Neuron (in vitro differentiated cells): Measurements from ENCODE around the gene PARP9.
A peak's percentile ranks its signal among the peaks of the same experiment; 100 is the strongest.

Experiments used
- H2AFZ ChIP-seq: one replicate; pipeline ENCODE4 v1.6.1; 2013; ENCODE audit warnings: low read depth, mild to moderate bottlenecking, inconsistent platforms, low read length, moderate library complexity
- H3K27me3 ChIP-seq: one replicate; pipeline ENCODE4 v1.6.1; 2013; ENCODE audit warnings: low read length; ENCODE audit not compliant: insufficient read depth
- H3K36me3 ChIP-seq: one replicate; pipeline ENCODE4 v1.6.1; 2013; ENCODE audit warnings: low read length; ENCODE audit not compliant: insufficient read depth
- H3K4me1 ChIP-seq: one replicate; pipeline ENCODE4 v1.6.1; 2013; ENCODE audit warnings: low read length; ENCODE audit not compliant: insufficient read depth
- H3K4me3 ChIP-seq: 2 replicates; pipeline ENCODE4 v1.5.1; 2013; ENCODE audit warnings: mild to moderate bottlenecking, low read length, moderate library complexity
- H3K9me3 ChIP-seq: one replicate; pipeline ENCODE4 v1.6.1; 2013; ENCODE audit warnings: low read length

The PARP9 gene

GRCh38 chr3:122533931-122534334 lies 30.2 kb downstream of the PARP9 start:
- H3K36me3 ChIP-seq: peaks cover 39% of the 10 kb centered on the region
- no peaks in the 10 kb centered on the region for H3K27me3 ChIP-seq
- no peak overlapping the region for H3K4me3 ChIP-seq
- no peaks in the 10 kb centered on the region for H3K4me1 ChIP-seq
- no peaks in the 10 kb centered on the region for H3K9me3 ChIP-seq
- no peak overlapping the region for H2AFZ ChIP-seq

- H3K36me3 ChIP-seq: peaks cover 39% of the 10 kb centered on the region
- no peaks in the 10 kb centered on the region for H3K27me3 ChIP-seq
- no peak overlapping the region for H3K4me3 ChIP-seq
- H3K9me3 ChIP-seq: no peaks in the 10 kb centered on the region
- H2AFZ ChIP-seq: no peak overlapping the region
- no peaks in the 10 kb centered on the region for H3K4me1 ChIP-seq
These were observed 30.6 kb downstream of the PARP9 start for GRCh38 chr3:122533480-122533879.

- H3K4me1 ChIP-seq: no peaks in the 10 kb centered on the region
- H2AFZ ChIP-seq: no peak overlapping the region
- H3K36me3 ChIP-seq: peaks cover 24% of the 10 kb centered on the region
These were observed 33.9 kb downstream of the PARP9 start for GRCh38 chr3:122530164-122530563.

GRCh38 chr3:122523317-122523716 lies 40.8 kb downstream of the PARP9 start:
- no peaks in the 10 kb centered on the region for H3K4me1 ChIP-seq
- H3K27me3 ChIP-seq: no peaks in the 10 kb centered on the region
- no peak overlapping the region for H3K4me3 ChIP-seq
- no peaks in the 10 kb centered on the region for H3K9me3 ChIP-seq
- no peak overlapping the region for H2AFZ ChIP-seq
- H3K36me3 ChIP-seq: no peaks in the 10 kb centered on the region

More at GRCh38 chr3:122530164-122530563, 33.9 kb downstream of the PARP9 start:
- no peak overlapping the region for H3K4me3 ChIP-seq
- H3K9me3 ChIP-seq: no peaks in the 10 kb centered on the region
- no peaks in the 10 kb centered on the region for H3K27me3 ChIP-seq

GRCh38 chr3:122520861-122521260 lies 43.2 kb downstream of the PARP9 start:
- Histone ChIP-seq H3K9me3 (no peaks in the 10 kb centered on the region), H2AFZ (no peak overlapping the region), H3K4me3 (no peak overlapping the region), H3K4me1 (no peaks in the 10 kb centered on the region), H3K36me3 (no peaks in the 10 kb centered on the region), H3K27me3 (no peaks in the 10 kb centered on the region)

- H3K36me3 ChIP-seq: no peaks in the 10 kb centered on the region
- no peaks in the 10 kb centered on the region for H3K9me3 ChIP-seq
- H3K27me3 ChIP-seq: no peaks in the 10 kb centered on the region
- H3K4me1 ChIP-seq: peaks cover 3% of the 10 kb centered on the region
- no peak overlapping the region for H3K4me3 ChIP-seq
- H2AFZ ChIP-seq: no peak overlapping the region
These were observed 44.4 kb downstream of the PARP9 start for GRCh38 chr3:122519693-122520092.

GRCh38 chr3:122516846-122517360 lies 47.2 kb downstream of the PARP9 start:
- Histone ChIP-seq H3K36me3 (no peaks in the 10 kb centered on the region), H3K27me3 (no peaks in the 10 kb centered on the region), H3K4me3 (no peak overlapping the region), H3K4me1 (peaks cover 10% of the 10 kb centered on the region), H3K9me3 (no peaks in the 10 kb centered on the region), H2AFZ (no peak overlapping the region)

GRCh38 chr3:122515870-122516269 lies 48.2 kb downstream of the PARP9 start:
- H3K27me3 ChIP-seq: no peaks in the 10 kb centered on the region
- peaks cover 10% of the 10 kb centered on the region for H3K4me1 ChIP-seq
- no peaks in the 10 kb centered on the region for H3K9me3 ChIP-seq
- H3K4me3 ChIP-seq: no peak overlapping the region
- H2AFZ ChIP-seq: no peak overlapping the region
- no peaks in the 10 kb centered on the region for H3K36me3 ChIP-seq

GRCh38 chr3:122515020-122515468 lies 49.1 kb downstream of the PARP9 start:
- Histone ChIP-seq H3K4me1 (peaks cover 10% of the 10 kb centered on the region), H3K36me3 (no peaks in the 10 kb centered on the region), H3K27me3 (no peaks in the 10 kb centered on the region), H3K9me3 (no peaks in the 10 kb centered on the region), H3K4me3 (peak overlapping the region; percentile 70), H2AFZ (peak overlapping the region; percentile 92)

GRCh38 chr3:122514123-122515019 lies 49.7 kb downstream of the PARP9 start, which contains the start of gene KPNA1:
TSS of gene KPNA1 (minus strand) at chr3:122514939. CDS start at chr3:122496565, 18,374 bp downstream.
- Histone ChIP-seq H3K9me3 (no peaks in the 10 kb centered on the region), H2AFZ (peak within 1 kb of the TSS; percentile 92), H3K4me1 (peaks cover 10% of the 10 kb centered on the region), H3K4me3 (peak within 1 kb of the TSS; percentile 70), H3K27me3 (no peaks in the 10 kb centered on the region), H3K36me3 (no peaks in the 10 kb centered on the region)

GRCh38 chr3:122513386-122514122 lies 50.5 kb downstream of the PARP9 start:
- no peak overlapping the region for H2AFZ ChIP-seq
- no peaks in the 10 kb centered on the region for H3K27me3 ChIP-seq
- no peaks in the 10 kb centered on the region for H3K36me3 ChIP-seq
- H3K4me1 ChIP-seq: peaks cover 10% of the 10 kb centered on the region
- H3K4me3 ChIP-seq: peak overlapping the region; percentile 70
- H3K9me3 ChIP-seq: no peaks in the 10 kb centered on the region

- H3K27me3 ChIP-seq: no peaks in the 10 kb centered on the region
- H2AFZ ChIP-seq: no peak overlapping the region
- no peaks in the 10 kb centered on the region for H3K9me3 ChIP-seq
- no peak overlapping the region for H3K4me3 ChIP-seq
- peaks cover 10% of the 10 kb centered on the region for H3K4me1 ChIP-seq
- no peaks in the 10 kb centered on the region for H3K36me3 ChIP-seq
These were observed 51.8 kb downstream of the PARP9 start for GRCh38 chr3:122512284-122512683.
